NCI-H187 (cell line): ENCODE results near the gene MYOM1.
"Not testable (repeated sequence)": the region's sequence is repeated elsewhere in the genome, so short reads cannot be mapped to it uniquely, and the experiment has no call there.

Experiments used
- DNase-seq, 2 experiments: peaks; one replicate each; lab custom pipeline; 2025; lab: John Stamatoyannopoulos, UW

MYOM1 gene

GRCh38 chr18:3248658-3249359 lies 29.0 kb upstream of the MYOM1 start:
- no peak for DNase-seq

DNA sequence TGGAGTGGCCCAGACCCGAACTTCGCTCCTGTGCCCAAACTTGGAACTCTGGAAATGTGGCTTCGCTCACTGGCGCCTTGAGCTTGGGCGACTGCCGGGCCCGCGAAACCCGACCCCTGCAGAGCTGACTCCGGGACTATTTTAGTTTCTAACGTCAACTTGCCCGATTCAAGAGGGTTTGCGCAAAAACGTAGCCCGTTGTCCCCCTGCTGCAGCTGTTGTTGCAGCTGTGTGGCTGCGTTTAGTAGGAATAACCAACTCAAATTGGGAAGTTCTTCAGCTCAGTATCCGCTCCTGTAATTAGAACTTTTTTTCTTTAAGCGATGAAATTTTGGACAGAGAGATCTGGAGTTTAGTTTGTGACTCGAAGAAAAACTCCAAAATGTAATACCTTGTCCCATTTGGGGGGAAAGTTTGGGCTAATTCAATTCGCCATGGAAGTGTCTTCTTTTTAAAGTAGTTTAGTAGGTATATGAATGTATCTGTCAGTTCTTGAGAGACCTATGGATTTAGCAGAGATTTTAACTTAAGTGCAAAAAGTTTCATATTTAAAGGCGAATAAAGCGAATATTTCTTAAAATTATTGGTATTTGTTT lies 28.4 kb upstream of the MYOM1 start:
- no peak for DNase-seq

GRCh38 chr18:3247240-3248061 lies 27.7 kb upstream of the MYOM1 start, which contains the start of gene MYL12A:
MYL12A (plus strand) TSS chr18:3247801; CDS start chr18:3253248, 5,447 bp downstream.
- DNase-seq: peak; percentile 91 to 93

DNA sequence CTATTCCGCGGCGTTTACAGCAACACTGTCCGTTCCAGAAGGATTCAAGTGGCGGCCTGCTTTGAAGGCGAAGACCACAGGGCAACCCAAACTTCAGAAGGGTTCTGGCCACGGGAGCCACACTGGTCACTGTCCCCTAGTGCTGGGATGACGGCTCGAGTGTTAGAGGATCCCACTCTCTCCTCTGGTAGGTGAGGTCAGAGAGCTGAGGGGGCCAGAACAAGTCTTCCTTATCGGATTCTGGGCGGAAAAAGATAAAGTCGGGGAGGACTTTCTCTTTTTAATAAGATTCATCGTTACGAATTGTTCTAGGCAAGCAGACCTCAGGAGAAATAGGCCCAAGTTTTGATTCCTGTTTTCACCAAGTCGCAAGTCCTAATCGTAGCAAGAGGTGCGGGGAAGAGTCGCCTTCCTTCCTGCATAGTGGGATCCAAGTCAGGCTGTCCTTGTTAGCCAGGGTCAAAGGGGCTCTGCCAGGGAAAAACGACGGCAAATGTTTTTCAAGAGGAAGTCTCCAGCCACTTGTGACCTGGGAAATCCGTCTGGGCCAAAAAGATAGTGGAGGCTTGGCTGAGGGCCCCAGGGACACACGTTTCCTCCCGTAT lies 27.0 kb upstream of the MYOM1 start:
- DNase-seq: no peak

GRCh38 chr18:3245853-3246634 lies 26.3 kb upstream of the MYOM1 start:
- DNase-seq: peak; percentile 3 to 22

DNA sequence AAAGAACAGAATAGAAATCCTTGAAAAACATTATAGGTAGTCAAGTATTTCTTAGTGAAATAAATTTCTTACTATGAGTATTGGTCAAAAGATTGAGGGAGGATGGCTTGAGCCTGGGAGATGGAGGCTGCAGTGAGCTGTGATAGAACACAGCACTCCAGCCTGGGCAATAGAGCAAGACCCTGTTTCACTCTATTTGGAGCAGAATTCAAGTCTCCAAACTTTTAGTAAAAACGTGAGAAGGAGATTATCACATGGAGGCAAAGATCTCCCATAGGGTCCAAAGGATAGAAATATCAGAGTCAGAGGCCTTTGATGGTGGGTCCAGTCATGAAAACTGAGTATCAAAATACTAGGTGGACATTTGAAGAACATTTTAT lies 25.4 kb upstream of the MYOM1 start:
- no peak for DNase-seq

DNA sequence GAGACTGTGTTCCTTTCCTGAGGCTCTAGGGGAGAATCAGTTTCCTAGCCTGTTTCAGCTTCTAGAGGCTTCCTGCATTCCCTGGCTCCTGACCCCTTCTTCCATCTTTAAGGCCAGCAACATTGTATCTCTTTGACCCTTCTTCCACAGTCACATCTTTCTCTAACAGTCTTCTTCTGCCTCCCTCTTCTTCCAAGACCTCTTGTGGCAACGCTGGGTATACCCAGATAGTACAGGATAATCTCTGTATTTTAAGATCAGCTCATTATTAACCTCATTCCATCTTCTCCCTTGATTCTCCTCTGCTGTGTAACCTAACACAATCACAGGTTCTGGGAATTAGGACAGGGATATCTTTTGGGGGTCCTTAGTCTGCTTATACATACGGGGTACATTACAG lies 19.0 kb upstream of the MYOM1 start:
- DNase-seq: no peak

DNA sequence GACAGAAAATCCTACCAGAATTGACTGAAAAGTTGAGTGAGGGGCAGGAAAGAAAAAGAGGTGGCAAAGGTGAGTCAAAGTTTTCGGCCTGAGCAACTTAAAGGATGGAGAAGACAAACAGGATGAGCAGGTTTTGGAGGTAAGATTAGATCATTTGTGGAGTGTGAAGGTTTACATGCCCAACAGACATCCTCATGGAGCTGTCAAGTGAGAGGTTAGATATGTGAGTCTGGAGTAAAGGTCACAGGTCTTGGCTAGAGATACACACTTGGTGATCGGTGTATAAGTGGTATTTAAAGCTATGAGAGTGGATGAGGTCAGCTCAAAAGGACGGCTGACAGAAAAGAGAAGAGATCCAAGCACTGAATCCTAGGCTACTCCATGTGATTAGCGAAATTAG lies 16.7 kb upstream of the MYOM1 start:
- no peak for DNase-seq

GRCh38 chr18:3235846-3236245 lies 16.1 kb upstream of the MYOM1 start:
- no peak for DNase-seq

DNA sequence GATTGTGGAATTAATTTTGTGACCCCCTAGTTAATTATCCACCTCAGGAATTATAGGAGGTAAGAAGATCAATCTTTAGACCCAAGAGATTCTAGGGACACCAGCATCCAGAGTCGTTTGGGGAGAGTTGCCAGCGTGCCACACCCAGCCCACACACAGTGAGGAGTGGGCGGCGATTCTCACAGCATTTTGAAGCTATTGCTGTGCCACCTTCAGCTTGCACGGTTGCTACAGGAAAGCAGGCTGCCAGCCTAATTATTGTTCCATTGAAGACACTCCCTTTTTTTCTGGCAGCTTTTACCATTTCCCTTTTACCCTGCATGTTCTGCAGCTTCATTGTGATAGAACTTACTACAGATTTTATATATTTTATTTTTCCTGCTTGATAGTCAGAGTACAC lies 14.7 kb upstream of the MYOM1 start:
- no peak for DNase-seq

DNA sequence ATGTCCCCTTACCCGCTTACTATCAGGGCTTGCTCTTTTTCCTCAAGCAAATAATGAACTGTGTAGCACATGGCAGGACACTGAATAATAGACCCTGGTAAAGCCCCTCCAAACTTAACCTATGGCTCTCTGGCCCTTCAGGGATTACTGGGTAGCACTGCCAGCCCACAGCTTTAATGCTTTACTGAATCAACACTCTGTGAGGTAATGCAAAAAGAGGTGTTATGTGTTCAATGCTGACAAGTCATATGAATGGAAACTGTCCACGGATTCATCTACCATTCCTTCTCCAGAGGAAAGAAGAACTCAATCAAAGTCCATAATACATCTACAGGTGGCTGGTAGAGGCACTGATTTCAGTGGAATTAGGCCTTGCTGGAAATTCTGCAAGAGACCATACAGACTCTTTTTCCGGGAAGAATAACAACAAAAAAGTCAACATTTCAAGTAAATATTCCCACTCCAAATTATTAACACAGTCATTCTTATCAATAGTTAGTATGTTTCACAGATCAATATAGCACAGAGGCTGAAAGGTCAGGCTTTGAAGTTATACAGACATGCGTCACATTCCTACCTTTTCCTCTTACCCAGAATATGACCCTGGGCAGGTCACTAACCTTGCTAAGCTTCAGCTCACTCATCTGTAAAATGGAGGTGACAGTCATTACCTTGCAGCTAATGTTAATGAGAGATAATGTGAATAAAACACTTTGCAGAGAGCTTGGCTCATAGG lies 13.8 kb upstream of the MYOM1 start:
- no peak for DNase-seq

GRCh38 chr18:3233004-3233403 lies 13.2 kb upstream of the MYOM1 start:
- DNase-seq: no peak

GRCh38 chr18:3230401-3231334 lies 10.9 kb upstream of the MYOM1 start:
- DNase-seq: no peak

GRCh38 chr18:3226048-3226447 lies 6.3 kb upstream of the MYOM1 start:
- no peak for DNase-seq

DNA sequence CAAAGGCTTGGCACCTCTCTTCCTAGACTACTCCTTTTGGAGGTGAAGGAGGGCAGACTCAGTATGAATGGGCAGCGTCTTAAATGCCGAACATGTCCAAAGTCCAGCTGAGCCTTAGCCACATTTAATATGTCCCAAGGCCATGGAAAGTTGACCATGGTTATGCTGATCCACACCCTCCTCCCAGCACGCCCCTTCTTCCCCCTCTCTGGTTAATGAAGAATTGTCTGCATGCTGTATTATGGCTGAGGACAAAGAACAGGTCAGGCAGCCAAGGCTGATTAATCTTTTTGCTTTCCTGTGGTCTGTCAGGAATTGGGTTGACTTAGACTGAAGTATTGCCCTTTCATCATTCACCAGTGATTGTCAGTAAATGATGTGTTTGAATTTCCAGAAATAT lies 5.8 kb upstream of the MYOM1 start:
- DNase-seq: no peak

DNA sequence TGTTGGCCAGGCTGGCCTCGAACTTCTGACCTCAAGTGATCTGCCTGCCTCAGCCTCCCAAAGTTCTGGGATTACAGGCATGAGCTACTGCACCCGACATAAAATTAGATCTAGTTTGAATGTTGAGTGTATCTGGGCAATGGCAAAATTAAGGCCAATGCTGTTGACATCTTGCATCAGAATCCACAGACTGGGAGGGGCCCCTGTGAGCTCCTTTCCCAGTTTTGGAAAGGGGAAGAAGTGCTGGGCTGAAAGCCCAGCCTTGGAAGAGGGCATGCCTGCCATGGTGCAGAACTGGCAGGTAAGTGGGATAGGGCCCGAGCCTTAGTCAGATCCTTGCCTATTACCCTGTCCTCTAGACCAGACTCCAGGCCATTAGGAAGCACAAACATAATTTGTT lies 4.5 kb upstream of the MYOM1 start:
- DNase-seq: no peak

GRCh38 chr18:3223356-3223755 lies 3.6 kb upstream of the MYOM1 start:
- DNase-seq: no peak

DNA sequence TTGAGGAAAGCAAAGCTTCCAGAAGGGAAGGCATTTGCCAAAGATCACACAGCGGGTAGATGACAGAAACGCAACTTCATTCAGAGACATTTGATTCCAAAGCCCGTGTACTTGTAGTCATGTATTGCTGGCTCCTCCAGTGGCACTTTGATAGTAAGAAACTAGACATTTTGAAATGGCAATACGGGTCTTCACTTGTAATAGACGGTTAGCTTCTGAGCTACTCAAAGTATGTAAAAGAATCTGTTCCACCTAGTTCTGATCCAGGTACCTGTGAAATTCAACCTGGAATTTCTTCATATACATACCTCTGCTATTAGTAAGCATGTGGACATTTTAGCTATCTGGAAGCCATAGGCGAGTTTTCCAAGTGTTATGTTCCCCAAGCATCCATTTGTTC lies 1.7 kb upstream of the MYOM1 start:
- no peak for DNase-seq

DNA sequence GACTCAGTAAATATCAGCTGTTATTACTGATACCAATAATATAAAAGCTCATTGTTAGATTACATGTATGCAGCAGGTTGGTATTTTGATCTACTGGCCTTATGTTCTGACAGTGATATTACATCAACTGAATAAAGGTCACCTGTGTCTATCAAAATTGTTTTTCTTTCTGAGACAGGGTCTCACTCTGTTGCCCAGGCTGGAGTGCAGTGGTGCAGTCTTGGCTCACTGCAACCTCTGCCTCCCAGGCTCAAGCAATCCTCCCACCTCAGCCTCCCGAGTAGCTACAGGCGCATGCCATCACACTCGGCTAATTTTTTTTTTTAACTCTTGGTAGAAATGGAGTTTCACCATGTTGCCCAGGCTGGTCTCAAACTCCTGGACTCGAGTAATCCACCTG lies 1.1 kb upstream of the MYOM1 start:
- DNase-seq: not testable (repeated sequence)

DNA sequence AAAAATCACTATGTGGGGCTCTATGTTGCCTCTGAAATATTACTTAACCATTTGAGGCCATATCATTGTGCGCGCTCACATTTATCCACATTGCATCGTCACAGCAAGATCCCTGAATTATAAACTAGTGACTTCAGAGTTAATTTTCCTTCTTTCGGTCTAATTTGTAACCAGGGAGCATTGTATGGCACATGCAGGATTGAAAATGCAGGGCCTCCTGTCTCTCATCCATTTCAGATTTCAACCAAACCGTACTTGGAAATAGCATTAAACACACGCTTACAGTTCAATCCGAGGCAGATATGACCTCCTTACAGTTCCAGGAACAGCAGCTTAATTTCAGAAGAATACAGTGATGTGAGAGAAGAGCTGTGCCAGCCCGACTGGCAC lies 532 bp downstream of the MYOM1 start:
- no peak for DNase-seq
